Spleen (tissue), 11 donors: ENCODE results near the gene FOXO3. TPM values are rescaled to one million over a fixed set of nuclear protein-coding genes. Genes with fewer than 3 reads are reported as not detected.

ENCODE experiments used
- DNase-seq: peaks from one replicate; pipeline ENCODE4 v3.0.0-alpha.2; 2020
- H3K27ac ChIP-seq, 8 donors: fragments of 200-600 bp; sonication (generic) in 7 of 8; 1 replicate in 4 of 8; 2 replicates in 4 of 8; pipeline versions ENCODE4 v1.5.0 to v1.8.0; 2016 to 2021; ENCODE audit warnings: inconsistent platforms in 4 of 8, mild to moderate bottlenecking in 4 of 8, moderate library complexity in 1 of 8
- H3K27me3 ChIP-seq, 7 donors: fragments of 200-600 bp; sonication (generic) in 6 of 7; replicated peaks in 1 of 7; 1 replicate in 4 of 7; 2 replicates in 3 of 7; pipeline versions ENCODE4 v1.5.0 to v1.8.0; 2016 to 2021; ENCODE audit warnings: inconsistent platforms in 3 of 7, mild to moderate bottlenecking in 1 of 7
- H3K36me3 ChIP-seq, 6 donors: fragments of 200-600 bp; sonication (generic) in 5 of 6; 1 replicate in 4 of 6; 2 replicates in 2 of 6; pipeline versions ENCODE4 v1.5.0 to v1.8.0; 2016 to 2021; ENCODE audit warnings: inconsistent platforms in 2 of 6
- H3K4me1 ChIP-seq, 6 donors: fragments of 200-600 bp; sonication (generic) in 5 of 6; 1 replicate in 3 of 6; 2 replicates in 3 of 6; pipeline versions ENCODE4 v1.5.0 to v1.8.0; 2016 to 2021; ENCODE audit warnings: inconsistent platforms in 3 of 6
- H3K4me3 ChIP-seq, 8 donors: fragments of 200-600 bp; sonication (generic) in 7 of 8; 1 replicate in 4 of 8; 2 replicates in 4 of 8; pipeline versions ENCODE4 v1.5.0 to v1.8.0; 2016 to 2021; ENCODE audit warnings: inconsistent platforms in 4 of 8, mild to moderate bottlenecking in 4 of 8, moderate library complexity in 2 of 8
- H3K9me3 ChIP-seq, 8 donors: fragments of 200-600 bp; sonication (generic) in 7 of 8; 1 replicate in 4 of 8; 2 replicates in 4 of 8; pipeline versions ENCODE4 v1.5.0 to v1.8.0; 2016 to 2021; ENCODE audit warnings: inconsistent platforms in 4 of 8
- CTCF ChIP-seq, 11 experiments: fragments of 200-600 bp in 7 of 11; fragments of 450-650 bp in 4 of 11; sonication (generic) in 4 of 11; IDR thresholded peaks in 8 of 11; conservative IDR thresholded peaks in 3 of 11; 1 replicate in 7 of 11; 2 replicates in 4 of 11; pipeline versions ENCODE4 v1.4.0 to v1.8.0; 2016 to 2021; ENCODE audit warnings: antibody characterized with exemption in 11 of 11, inconsistent platforms in 4 of 11, mild to moderate bottlenecking in 1 of 11
- POLR2A ChIP-seq, 3 donors: fragments of 450-650 bp; IDR thresholded peaks; one replicate each; pipeline ENCODE4 v1.5.1; 2017; ENCODE audit warnings: antibody characterized with exemption in 3 of 3, mild to moderate bottlenecking in 1 of 3
- POLR2AphosphoS5 ChIP-seq, 3 donors: sonication (generic); formaldehyde crosslinking; IDR thresholded peaks; one replicate each; pipeline ENCODE4 v1.5.1; 2017; ENCODE audit warnings: antibody characterized with exemption in 3 of 3
- WGBS, 5 donors: extraction: QIAGEN DNeasy Blood & Tissue Kit in 3 of 5; methylation state at CpG; one replicate each; pipeline versions ENCODE4 v1.1.5 to v1.1.7; 2013 to 2018; 5-methylcytosine and 5-hydroxymethylcytosine counted together
- intact Hi-C: fragments of 100-400 bp; cut with DNase I; formaldehyde crosslinking; loops from one replicate; pipeline ENCODE4 v1.15.0; 2023; ENCODE audit warnings: low total_unique reads
- polyA plus RNA-seq, 3 donors: library from polyadenylated mRNA; stranded (reverse); fragments of 200-250 nt; gene quantifications; one replicate each; pipeline ENCODE4 v1.2.1, GENCODE V29; 2013
- total RNA-seq, 7 donors: library from RNA; depleted of rRNA in 3 of 7; stranded (reverse); fragments of >200 nt in 3 of 7; fragmentation: NEBNext Ultra II Directional in 4 of 7; extraction: Animal tissue kit (Norgen Biotek cat#: 25700) in 4 of 7; gene quantifications; one replicate each; pipeline versions ENCODE4 v1.1.0 to v1.2.1, GENCODE V29; 2016 to 2021
- donor health status: healthy with polysubstance abuse.
- donor health status: DM: no; HTN: no; CAD: no; lungs with moderate emphysema.
- donor health status: DM: no; HTN: no; CAD: no.
- donor health status: Bipolar disorder and iron deficiency.
- donor health status: healthy.
- donor health status: DM: no; HTN: no; CAD: no.
- donor health status: DM: yes; HTN: yes; CAD: no.

Gene FOXO3
- total and polyA plus RNA-seq, 10 donors, result 9.4 to 86.9 (median 67.0) TPM

- Histone ChIP-seq H3K4me1 (peaks cover 0 to 22% (median 10%) of the 10 kb centered on the region in 6 donors), H3K27ac (no peak overlapping the region), H3K36me3 (no peaks in the 10 kb centered on the region), H3K27me3 (no peaks in the 10 kb centered on the region), H3K9me3 (peaks cover 0 to 7% (median 0%) of the 10 kb centered on the region in 8 donors), H3K4me3 (peak overlapping the region in 1 of 8 donors; percentile 40)
- 17 to 25% (median 19%) methylated on average over 5 of the region's 5 CpGs for WGBS, 5 donors
- intact Hi-C loops, result loop anchor here (2.0 to 10.0 kb wide), 4 partner anchors 241 to 530 kb away; no protein-coding TSS in a partner anchor
- DNase-seq, result peak; percentile 84
- TF ChIP-seq POLR2AphosphoS5 (IDR thresholded peaks at IDR 0.05), result peak in 1 of 3 donors; percentile 24
- peak; percentile 67 to 98 (median 86) for TF ChIP-seq CTCF (IDR thresholded peaks at IDR 0.05 in 8 of 11, conservative IDR thresholded peaks at IDR 0.05 in 3 of 11)
- no peak for TF ChIP-seq POLR2A (IDR thresholded peaks at IDR 0.05)
These were observed 18.6 kb upstream of the FOXO3 start for GRCh38 chr6:108541843-108542759.

GRCh38 chr6:108543175-108543940 is 17.4 kb upstream of the FOXO3 start:
- intact Hi-C loops, result loop anchor here (2.0 to 10.0 kb wide), 4 partner anchors 239 to 529 kb away; no protein-coding TSS in a partner anchor
- no peaks in the 10 kb centered on the region for H3K36me3 ChIP-seq
- WGBS, 5 donors, result 82 to 93% (median 86%) methylated on average over 6 to 7 of the region's 7 CpGs
- TF ChIP-seq CTCF (IDR thresholded peaks at IDR 0.05 in 8 of 11, conservative IDR thresholded peaks at IDR 0.05 in 3 of 11), result no peak
- no peaks in the 10 kb centered on the region for H3K27me3 ChIP-seq
- no peak for DNase-seq
- peaks cover 0 to 7% (median 0%) of the 10 kb centered on the region in 8 donors for H3K9me3 ChIP-seq
- H3K27ac ChIP-seq, result no peak overlapping the region
- H3K4me1 ChIP-seq, result peaks cover 0 to 22% (median 9%) of the 10 kb centered on the region in 6 donors
- no peak overlapping the region for H3K4me3 ChIP-seq

- Histone ChIP-seq H3K9me3 (peaks cover 0 to 7% (median 0%) of the 10 kb centered on the region in 8 donors), H3K27ac (no peak overlapping the region), H3K27me3 (no peaks in the 10 kb centered on the region), H3K4me3 (no peak overlapping the region), H3K4me1 (peaks cover 0 to 22% (median 9%) of the 10 kb centered on the region in 6 donors), H3K36me3 (no peaks in the 10 kb centered on the region)
- 62 to 73% (median 67%) methylated on average over 3 of the region's 3 CpGs for WGBS, 5 donors
- intact Hi-C loops, result loop anchor here (5.0 to 10.0 kb wide), 3 partner anchors 290 to 528 kb away; no protein-coding TSS in a partner anchor
- TF ChIP-seq POLR2A (IDR thresholded peaks at IDR 0.05), result no peak
- no peak for DNase-seq
These were observed 16.1 kb upstream of the FOXO3 start for GRCh38 chr6:108544606-108545005.

- no peak for TF ChIP-seq POLR2A (IDR thresholded peaks at IDR 0.05)
- TF ChIP-seq POLR2AphosphoS5 (IDR thresholded peaks at IDR 0.05), result no peak
- no peak for TF ChIP-seq CTCF (IDR thresholded peaks at IDR 0.05 in 8 of 11, conservative IDR thresholded peaks at IDR 0.05 in 3 of 11)
- WGBS, 5 donors, result 48 to 64% (median 58%) methylated on average over 6 of the region's 6 CpGs
- intact Hi-C loops, result loop anchor here (10.0 kb wide), 1 partner anchor 288 kb away; no protein-coding TSS in a partner anchor
These were observed 14.4 kb upstream of the FOXO3 start for GRCh38 chr6:108546079-108547049.

More at GRCh38 chr6:108546079-108547049, 14.4 kb upstream of the FOXO3 start:
- no peak for DNase-seq
- H3K4me3 ChIP-seq, result no peak overlapping the region
- H3K27me3 ChIP-seq, result no peaks in the 10 kb centered on the region
- H3K4me1 ChIP-seq, result peaks cover 0 to 22% (median 9%) of the 10 kb centered on the region in 6 donors
- peak overlapping the region in 6 of 8 donors; percentile 3 to 58 (median 30) for H3K27ac ChIP-seq
- no peaks in the 10 kb centered on the region for H3K9me3 ChIP-seq
- no peaks in the 10 kb centered on the region for H3K36me3 ChIP-seq
